ENCODE measurements around the gene FRMPD2. TPM values are rescaled to one million over a fixed set of nuclear protein-coding genes. Genes with fewer than 3 reads are reported as not detected.

Gene FRMPD2
- polyA plus RNA-seq, 1 donor from 2014 or later, result 0.14 TPM

DNA sequence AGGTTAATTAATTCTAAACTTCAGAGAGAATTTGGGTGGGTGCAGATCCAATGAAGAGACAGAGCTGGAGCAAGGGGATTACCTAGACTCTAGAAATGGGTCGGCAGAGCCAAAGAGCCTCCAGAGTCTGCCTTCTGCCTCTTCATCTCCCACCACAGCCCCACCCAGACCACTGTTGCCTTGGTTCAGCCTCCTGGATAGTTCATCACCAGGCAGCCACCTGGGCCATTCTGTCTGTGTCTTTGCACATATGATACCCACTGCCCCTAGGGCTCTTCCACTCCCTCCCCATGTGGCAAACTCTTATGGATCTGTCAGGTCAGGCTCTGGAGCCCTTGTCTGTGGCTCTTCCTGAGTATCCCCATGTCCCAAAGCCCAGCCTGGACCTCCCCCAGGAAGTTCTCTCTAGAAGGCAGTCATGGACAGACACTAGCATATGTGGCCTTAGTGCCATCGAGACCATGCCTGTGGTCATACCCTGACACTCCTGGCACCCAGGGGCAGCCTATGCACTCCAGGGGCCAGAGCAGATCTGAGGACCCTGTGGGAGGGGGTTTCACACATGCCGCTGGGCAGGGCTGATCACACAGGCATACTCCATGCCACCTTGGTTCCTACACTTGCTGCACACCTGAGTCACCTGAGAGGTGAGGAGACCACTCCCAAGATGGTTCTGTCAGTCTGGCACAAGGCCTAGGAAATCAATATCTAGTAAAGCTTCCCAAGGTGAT, 41.6 kb downstream of the FRMPD2 start:
- Histone ChIP-seq H3K4me3 (ENCODE audit: low read length) (no peak overlapping the region), H3K9me3 (ENCODE audit: low read length) (no peaks in the 10 kb centered on the region), H3F3A (ENCODE audit: insufficient read depth, low read length, poor library complexity, severe bottlenecking) (no peaks in the 10 kb centered on the region), H3K36me3 (ENCODE audit: insufficient read depth, low read length) (no peaks in the 10 kb centered on the region), H3K9ac (ENCODE audit: low read length) (no peak overlapping the region), H3K9me2 (ENCODE audit: insufficient read depth, low read length) (no peaks in the 10 kb centered on the region), H3K27me3 (ENCODE audit: insufficient read depth, low read depth, low read length) (no peaks in the 10 kb centered on the region), H3K79me2 (replicated peaks; ENCODE audit: insufficient read depth, low read length) (no peaks in the 10 kb centered on the region), H3K27ac (ENCODE audit: low read length) (no peak overlapping the region), H4K20me1 (ENCODE audit: insufficient read depth) (no peaks in the 10 kb centered on the region), H2AFZ (ENCODE audit: low read depth, low read length) (no peak overlapping the region), H3K4me2 (ENCODE audit: low read length) (no peak overlapping the region)
- no peak for TF ChIP-seq POLR2AphosphoS5 (IDR thresholded peaks at IDR 0.05)
- TF ChIP-seq MXI1 (conservative IDR thresholded peaks at IDR 0.05; ENCODE audit: poor library complexity, severe bottlenecking), result no peak
- no peak for TF ChIP-seq SMC3 (conservative IDR thresholded peaks at IDR 0.05; ENCODE audit: poor library complexity)
- TF ChIP-seq TAF1 (IDR thresholded peaks at IDR 0.05; ENCODE audit: low read depth), result no peak
- TF ChIP-seq REST (IDR thresholded peaks at IDR 0.05; ENCODE audit: borderline replicate concordance), result no peak
- no peak for TF ChIP-seq EP300 (conservative IDR thresholded peaks at IDR 0.05; ENCODE audit: poor library complexity, severe bottlenecking)
- TF ChIP-seq RAD21 (conservative IDR thresholded peaks at IDR 0.05), result no peak
- TF ChIP-seq, protein P1, sequence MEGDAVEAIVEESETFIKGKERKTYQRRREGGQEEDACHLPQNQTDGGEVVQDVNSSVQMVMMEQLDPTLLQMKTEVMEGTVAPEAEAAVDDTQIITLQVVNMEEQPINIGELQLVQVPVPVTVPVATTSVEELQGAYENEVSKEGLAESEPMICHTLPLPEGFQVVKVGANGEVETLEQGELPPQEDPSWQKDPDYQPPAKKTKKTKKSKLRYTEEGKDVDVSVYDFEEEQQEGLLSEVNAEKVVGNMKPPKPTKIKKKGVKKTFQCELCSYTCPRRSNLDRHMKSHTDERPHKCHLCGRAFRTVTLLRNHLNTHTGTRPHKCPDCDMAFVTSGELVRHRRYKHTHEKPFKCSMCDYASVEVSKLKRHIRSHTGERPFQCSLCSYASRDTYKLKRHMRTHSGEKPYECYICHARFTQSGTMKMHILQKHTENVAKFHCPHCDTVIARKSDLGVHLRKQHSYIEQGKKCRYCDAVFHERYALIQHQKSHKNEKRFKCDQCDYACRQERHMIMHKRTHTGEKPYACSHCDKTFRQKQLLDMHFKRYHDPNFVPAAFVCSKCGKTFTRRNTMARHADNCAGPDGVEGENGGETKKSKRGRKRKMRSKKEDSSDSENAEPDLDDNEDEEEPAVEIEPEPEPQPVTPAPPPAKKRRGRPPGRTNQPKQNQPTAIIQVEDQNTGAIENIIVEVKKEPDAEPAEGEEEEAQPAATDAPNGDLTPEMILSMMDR (IDR thresholded peaks at IDR 0.05; ENCODE audit: poor library complexity, severe bottlenecking), result no peak
- no peak for TF ChIP-seq EZH2 (IDR thresholded peaks at IDR 0.05; ENCODE audit: borderline replicate concordance, insufficient read depth, low read length, poor library complexity, severe bottlenecking)

GRCh38 chr10:48231699-48232315, 42.7 kb downstream of the FRMPD2 start:
- H3K79me2 ChIP-seq (replicated peaks; ENCODE audit: insufficient read depth, low read length), result no peaks in the 10 kb centered on the region
- no peak overlapping the region for H3K4me2 ChIP-seq (ENCODE audit: low read length)
- TF ChIP-seq MXI1 (conservative IDR thresholded peaks at IDR 0.05; ENCODE audit: poor library complexity, severe bottlenecking) (no peak), TAF1 (IDR thresholded peaks at IDR 0.05; ENCODE audit: low read depth) (no peak), SMC3 (conservative IDR thresholded peaks at IDR 0.05; ENCODE audit: poor library complexity) (no peak), RAD21 (conservative IDR thresholded peaks at IDR 0.05) (no peak), EZH2 (IDR thresholded peaks at IDR 0.05; ENCODE audit: borderline replicate concordance, insufficient read depth, low read length, poor library complexity, severe bottlenecking) (no peak)
- H3K9ac ChIP-seq (ENCODE audit: low read length), result no peak overlapping the region
- no peaks in the 10 kb centered on the region for H3F3A ChIP-seq (ENCODE audit: insufficient read depth, low read length, poor library complexity, severe bottlenecking)
- H4K20me1 ChIP-seq (ENCODE audit: insufficient read depth), result no peaks in the 10 kb centered on the region
- no peaks in the 10 kb centered on the region for H3K9me2 ChIP-seq (ENCODE audit: insufficient read depth, low read length)
- no peaks in the 10 kb centered on the region for H3K36me3 ChIP-seq (ENCODE audit: insufficient read depth, low read length)
- H3K4me3 ChIP-seq (ENCODE audit: low read length), result no peak overlapping the region
- no peaks in the 10 kb centered on the region for H3K9me3 ChIP-seq (ENCODE audit: low read length)
- no peak overlapping the region for H3K27ac ChIP-seq (ENCODE audit: low read length)
- no peaks in the 10 kb centered on the region for H3K27me3 ChIP-seq (ENCODE audit: insufficient read depth, low read depth, low read length)
- H2AFZ ChIP-seq (ENCODE audit: low read depth, low read length), result no peak overlapping the region
